NCI-H748 (cell line): ENCODE data around the gene SIPA1L2.
A peak's percentile ranks its signal among the peaks of the same experiment; 100 is the strongest.
"Not testable (repeated sequence)": the region's sequence is repeated elsewhere in the genome, so short reads cannot be mapped to it uniquely, and the experiment has no call there.

Source experiments
- DNase-seq: peaks from one replicate; lab custom pipeline; 2025; ENCODE audit not compliant: unreplicated experiment; lab: John Stamatoyannopoulos, UW

Gene SIPA1L2

GRCh38 chr1:232620356-232620969 lies 9.5 kb downstream of the SIPA1L2 start:
- peak; percentile 96 for DNase-seq

- DNase-seq = no peak
These were observed 12.7 kb downstream of the SIPA1L2 start for GRCh38 chr1:232617237-232617636.

GRCh38 chr1:232615306-232615800 lies 14.6 kb downstream of the SIPA1L2 start:
- DNase-seq = no peak

- no peak for DNase-seq
These were observed 15.1 kb downstream of the SIPA1L2 start for GRCh38 chr1:232614811-232615210.

GRCh38 chr1:232613752-232614381 lies 16.1 kb downstream of the SIPA1L2 start:
- peak; percentile 80 for DNase-seq

GRCh38 chr1:232612836-232613235 lies 17.1 kb downstream of the SIPA1L2 start:
- DNase-seq = not testable (repeated sequence)

GRCh38 chr1:232611834-232612233 lies 18.1 kb downstream of the SIPA1L2 start:
- DNase-seq = no peak

GRCh38 chr1:232610902-232611745 lies 18.8 kb downstream of the SIPA1L2 start:
- not testable (repeated sequence) for DNase-seq

- DNase-seq = no peak
These were observed 19.6 kb downstream of the SIPA1L2 start for GRCh38 chr1:232610192-232610901.

GRCh38 chr1:232608427-232608826 lies 21.5 kb downstream of the SIPA1L2 start:
- DNase-seq = no peak

GRCh38 chr1:232602622-232603021 lies 27.3 kb downstream of the SIPA1L2 start:
- no peak for DNase-seq

GRCh38 chr1:232600424-232601258 lies 29.3 kb downstream of the SIPA1L2 start:
- peak; percentile 84 for DNase-seq

GRCh38 chr1:232599178-232600041 lies 30.5 kb downstream of the SIPA1L2 start:
- DNase-seq = peak; percentile 94

GRCh38 chr1:232598837-232599177 lies 31.1 kb downstream of the SIPA1L2 start:
- no peak for DNase-seq

GRCh38 chr1:232598133-232598532 lies 31.8 kb downstream of the SIPA1L2 start:
- DNase-seq = no peak

- no peak for DNase-seq
These were observed 32.2 kb downstream of the SIPA1L2 start for GRCh38 chr1:232597721-232598120.

- DNase-seq = no peak
These were observed 33.1 kb downstream of the SIPA1L2 start for GRCh38 chr1:232596666-232597303.

- DNase-seq = no peak
These were observed 34.9 kb downstream of the SIPA1L2 start for GRCh38 chr1:232594768-232595698.
